Trophoblast cell (in vitro differentiated cells and primary cell): Measurements from ENCODE around the gene INHBC.
A peak's percentile ranks its signal among the peaks of the same experiment; 100 is the strongest.

Source experiments
- DNase-seq, 2 donors: peaks; one replicate each; pipeline ENCODE4 v3.0.0-alpha.2; 2016
- H2AFZ ChIP-seq: 2 replicates; pipeline ENCODE4 v1.6.1; 2013; ENCODE audit warnings: low read length, moderate library complexity, mild to moderate bottlenecking; ENCODE audit not compliant: insufficient read depth, poor library complexity
- H2AK5ac ChIP-seq: 2 replicates; pipeline ENCODE4 v1.6.1; 2013; ENCODE audit warnings: mild to moderate bottlenecking, low read length
- H2BK120ac ChIP-seq: 2 replicates; pipeline ENCODE4 v1.6.1; 2013; ENCODE audit warnings: low read length, mild to moderate bottlenecking, moderate library complexity; ENCODE audit not compliant: insufficient read depth, poor library complexity
- H2BK12ac ChIP-seq: 2 replicates; pipeline ENCODE4 v1.6.1; 2013; ENCODE audit warnings: mild to moderate bottlenecking, low read length, moderate library complexity
- H2BK5ac ChIP-seq: 2 replicates; pipeline ENCODE4 v1.6.1; 2013; ENCODE audit warnings: low read length, low read depth, moderate library complexity, mild to moderate bottlenecking; ENCODE audit not compliant: poor library complexity
- H3K14ac ChIP-seq: 2 replicates; pipeline ENCODE4 v1.6.1; 2013; ENCODE audit warnings: mild to moderate bottlenecking, low read length
- H3K18ac ChIP-seq: 2 replicates; pipeline ENCODE4 v1.6.1; 2013; ENCODE audit warnings: mild to moderate bottlenecking, low read length
- H3K23ac ChIP-seq: 2 replicates; pipeline ENCODE4 v1.6.1; 2013; ENCODE audit warnings: low read length
- H3K27ac ChIP-seq: 2 replicates; pipeline ENCODE4 v1.5.1; 2013; ENCODE audit warnings: low read depth, mild to moderate bottlenecking, inconsistent platforms, low read length, moderate library complexity
- H3K27me3 ChIP-seq: 2 replicates; pipeline ENCODE4 v1.6.1; 2013; ENCODE audit warnings: inconsistent platforms, mild to moderate bottlenecking, low read length, moderate library complexity; ENCODE audit not compliant: insufficient read depth
- H3K36me3 ChIP-seq, 2 experiments: 1 replicate in 1 of 2; 2 replicates in 1 of 2; pipeline ENCODE4 v1.6.1; 2013; ENCODE audit warnings: low read length in 2 of 2, mild to moderate bottlenecking in 2 of 2, moderate library complexity in 1 of 2; ENCODE audit not compliant: insufficient read depth in 2 of 2, control insufficient read depth in 1 of 2
- H3K4ac ChIP-seq: 2 replicates; pipeline ENCODE4 v1.6.1; 2013; ENCODE audit warnings: low read depth, mild to moderate bottlenecking, low read length, moderate library complexity
- H3K4me1 ChIP-seq, 2 experiments: 1 replicate in 1 of 2; 2 replicates in 1 of 2; pipeline ENCODE4 v1.6.1; 2013; ENCODE audit warnings: low read length in 2 of 2, mild to moderate bottlenecking in 2 of 2, moderate library complexity in 1 of 2; ENCODE audit not compliant: insufficient read depth in 2 of 2, control insufficient read depth in 1 of 2
- H3K4me2 ChIP-seq: 2 replicates; pipeline ENCODE4 v1.6.1; 2013; ENCODE audit warnings: inconsistent platforms, mild to moderate bottlenecking, low read length, moderate library complexity
- H3K4me3 ChIP-seq: 2 replicates; pipeline ENCODE4 v1.5.1; 2013; ENCODE audit warnings: mild to moderate bottlenecking, low read depth, low read length, inconsistent platforms
- H3K79me1 ChIP-seq: one replicate; pipeline ENCODE4 v1.6.1; 2013; ENCODE audit warnings: low read length
- H3K79me2 ChIP-seq: 2 replicates; pipeline ENCODE4 v1.6.1; 2013; ENCODE audit warnings: low read length, mild to moderate bottlenecking; ENCODE audit not compliant: control insufficient read depth, insufficient read depth, poor library complexity
- H3K9ac ChIP-seq: 2 replicates; pipeline ENCODE4 v1.6.1; 2013; ENCODE audit warnings: mild to moderate bottlenecking, low read length
- H3K9me3 ChIP-seq: 2 replicates; pipeline ENCODE4 v1.6.1; 2013; ENCODE audit warnings: low read depth, mild to moderate bottlenecking, control low read depth, inconsistent platforms, low read length; ENCODE audit not compliant: insufficient read depth
- H4K12ac ChIP-seq: 2 replicates; pipeline ENCODE4 v1.6.1; 2013; ENCODE audit warnings: low read depth, mild to moderate bottlenecking, low read length, moderate library complexity
- H4K8ac ChIP-seq: 2 replicates; pipeline ENCODE4 v1.6.1; 2013; ENCODE audit warnings: low read depth, mild to moderate bottlenecking, low read length, moderate library complexity
- H4K91ac ChIP-seq: one replicate; pipeline ENCODE4 v1.6.1; 2013; ENCODE audit warnings: low read depth, mild to moderate bottlenecking, low read length, moderate library complexity
- WGBS: extraction: QIAGEN DNeasy Blood & Tissue Kit; methylation state at CpG from one replicate; pipeline ENCODE4 v1.1.7; 2013; ENCODE audit warnings: missing lambda C conversion rate; ENCODE audit not compliant: insufficient read length, insufficient coverage; ENCODE audit errors: extremely low coverage; 5-methylcytosine and 5-hydroxymethylcytosine counted together

The INHBC gene

DNA sequence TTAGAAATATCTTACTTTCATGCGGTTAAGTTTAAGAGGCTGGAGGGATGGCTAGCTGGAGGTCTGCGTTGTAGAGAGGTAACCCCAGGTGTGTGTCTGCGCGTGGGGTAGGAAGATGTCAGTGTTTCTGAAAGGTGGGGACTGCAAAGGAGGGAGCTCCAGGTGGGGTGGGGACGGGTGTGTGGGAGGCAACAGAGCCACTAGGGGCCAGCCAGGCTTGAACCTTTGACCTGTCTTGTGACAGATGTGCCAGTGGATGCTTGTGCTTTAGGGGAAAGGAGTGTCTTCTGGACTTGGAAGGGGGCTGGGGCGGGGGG lies 25.8 kb downstream of the INHBC start:
- no peak overlapping the region for H2AK5ac ChIP-seq
- peaks cover 8% of the 10 kb centered on the region for H3K79me1 ChIP-seq
- no CpG with 5 or more reads among the region's 6 CpGs for WGBS
- H2BK12ac ChIP-seq = no peak overlapping the region
- H3K18ac ChIP-seq = no peak overlapping the region
- H3K36me3 ChIP-seq = no peaks in the 10 kb centered on the region
- no peak overlapping the region for H3K23ac ChIP-seq
- H3K27ac ChIP-seq = no peak overlapping the region
- no peaks in the 10 kb centered on the region for H3K9me3 ChIP-seq
- no peak overlapping the region for H3K14ac ChIP-seq
- no peak overlapping the region for H4K91ac ChIP-seq
- peaks cover 6 to 8% of the 10 kb centered on the region in 2 experiments for H3K4me1 ChIP-seq
- peak overlapping the region; percentile 81 for H3K4me2 ChIP-seq
- no peak for DNase-seq
- no peak overlapping the region for H2BK120ac ChIP-seq
- no peaks in the 10 kb centered on the region for H3K27me3 ChIP-seq
- no peak overlapping the region for H4K12ac ChIP-seq
- H3K79me2 ChIP-seq = no peaks in the 10 kb centered on the region
- no peak overlapping the region for H4K8ac ChIP-seq
- H3K4ac ChIP-seq = no peak overlapping the region
- no peak overlapping the region for H3K4me3 ChIP-seq
- no peak overlapping the region for H3K9ac ChIP-seq
- no peak overlapping the region for H2BK5ac ChIP-seq
- no peak overlapping the region for H2AFZ ChIP-seq

DNA sequence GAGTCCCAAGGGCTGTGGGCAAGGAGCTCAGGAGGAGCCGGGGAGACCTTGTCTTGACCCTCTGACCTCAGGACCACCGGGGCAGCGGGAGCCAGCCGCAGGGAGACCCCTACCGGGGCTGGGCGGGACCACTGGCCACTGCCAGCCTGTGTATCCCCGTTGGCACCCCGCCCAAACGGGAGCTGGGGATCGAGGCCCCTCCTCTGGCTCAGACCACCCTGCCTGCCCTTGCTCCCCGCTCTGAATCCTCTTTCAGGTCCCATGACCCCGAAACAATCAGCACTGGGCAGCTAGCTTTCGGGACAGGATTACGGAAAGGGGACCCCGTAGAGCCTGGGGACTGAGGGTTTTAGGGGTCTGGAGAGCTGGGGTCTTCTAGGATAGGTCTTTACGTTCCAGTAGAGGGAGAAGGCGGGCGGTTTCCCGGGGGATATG lies 26.3 kb downstream of the INHBC start:
- Histone ChIP-seq H3K27me3 (no peaks in the 10 kb centered on the region), H4K8ac (no peak overlapping the region), H3K4me2 (peak overlapping the region; percentile 81), H2BK120ac (no peak overlapping the region), H4K91ac (no peak overlapping the region), H3K36me3 (no peaks in the 10 kb centered on the region), H3K79me2 (no peaks in the 10 kb centered on the region), H3K4me3 (peak overlapping the region; percentile 60), H3K9me3 (no peaks in the 10 kb centered on the region), H3K4me1 (peaks cover 6 to 8% of the 10 kb centered on the region in 2 experiments), H4K12ac (no peak overlapping the region), H2BK5ac (no peak overlapping the region), H3K79me1 (peaks cover 8% of the 10 kb centered on the region), H2AFZ (no peak overlapping the region), H2BK12ac (no peak overlapping the region), H3K9ac (peak overlapping the region; percentile 15), H3K18ac (no peak overlapping the region), H2AK5ac (no peak overlapping the region), H3K27ac (no peak overlapping the region), H3K4ac (no peak overlapping the region), H3K14ac (no peak overlapping the region), H3K23ac (no peak overlapping the region)
- no peak for DNase-seq
- no CpG with 5 or more reads among the region's 19 CpGs for WGBS

DNA sequence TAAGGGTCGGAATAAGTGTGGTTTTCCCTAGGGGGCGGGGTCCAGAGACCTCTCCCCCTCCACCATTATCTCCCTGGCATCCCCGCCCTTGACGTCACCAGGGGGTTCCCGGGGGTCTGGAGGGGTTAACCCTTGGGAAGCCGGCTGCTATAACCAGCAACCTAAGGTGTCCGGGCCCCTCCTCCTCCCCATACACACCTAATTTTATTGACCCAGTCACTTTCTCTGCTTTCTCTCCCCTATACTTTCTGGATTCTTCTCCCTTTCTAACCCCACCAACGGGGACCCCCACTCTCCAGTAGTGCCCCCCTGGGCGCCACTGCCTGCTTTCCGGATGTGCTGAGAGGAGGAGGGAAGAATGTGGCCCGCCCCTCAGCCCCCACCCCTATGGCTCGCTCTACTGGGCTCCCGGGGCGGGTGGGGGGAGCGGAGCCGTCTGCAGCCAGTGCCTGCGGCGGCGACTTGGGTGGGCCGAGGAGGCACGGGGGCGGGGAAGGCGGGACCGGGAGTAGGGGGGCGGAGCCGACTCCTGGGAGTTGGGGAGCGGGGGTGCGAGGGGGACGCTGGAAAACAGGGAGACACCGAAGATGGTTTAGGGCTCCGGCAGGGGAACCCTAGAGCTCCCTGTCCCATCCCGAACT lies 26.8 kb downstream of the INHBC start:
- peak overlapping the region; percentile 56 for H4K8ac ChIP-seq
- peaks cover 6 to 8% of the 10 kb centered on the region in 2 experiments for H3K4me1 ChIP-seq
- H3K27me3 ChIP-seq = no peaks in the 10 kb centered on the region
- no peaks in the 10 kb centered on the region for H3K9me3 ChIP-seq
- H3K4me2 ChIP-seq = peak overlapping the region; percentile 81
- H3K18ac ChIP-seq = no peak overlapping the region
- no peak overlapping the region for H4K12ac ChIP-seq
- H3K14ac ChIP-seq = no peak overlapping the region
- no peak overlapping the region for H3K27ac ChIP-seq
- no peak overlapping the region for H3K9ac ChIP-seq
- H3K79me1 ChIP-seq = peaks cover 8% of the 10 kb centered on the region
- H2BK5ac ChIP-seq = no peak overlapping the region
- peak overlapping the region; percentile 64 for H3K4me3 ChIP-seq
- no peak overlapping the region for H3K23ac ChIP-seq
- H3K79me2 ChIP-seq = no peaks in the 10 kb centered on the region
- WGBS = no CpG with 5 or more reads among the region's 32 CpGs
- H3K4ac ChIP-seq = no peak overlapping the region
- no peak overlapping the region for H2AK5ac ChIP-seq
- peak overlapping the region; percentile 57 for H4K91ac ChIP-seq
- DNase-seq = peak; percentile 38
- no peaks in the 10 kb centered on the region for H3K36me3 ChIP-seq
- H2BK120ac ChIP-seq = peak overlapping the region; percentile 66
- peak overlapping the region; percentile 57 for H2AFZ ChIP-seq
- H2BK12ac ChIP-seq = no peak overlapping the region

DNA sequence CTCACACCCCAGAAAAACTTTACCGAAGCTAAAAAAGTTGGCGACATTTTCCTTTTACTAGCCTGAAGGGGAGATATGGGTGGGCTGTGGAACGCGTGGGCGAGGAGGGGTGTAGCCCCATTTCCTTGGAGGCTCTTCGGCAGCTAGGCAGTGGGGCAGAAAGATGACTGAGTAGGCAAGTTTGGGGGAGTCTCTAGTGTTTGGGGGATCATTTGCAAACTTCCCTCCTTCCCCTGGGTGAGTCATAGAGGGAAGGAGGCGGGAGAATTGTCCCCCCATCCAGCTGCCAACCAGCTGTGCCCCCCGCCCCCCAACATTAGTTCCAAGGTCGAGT lies 27.3 kb downstream of the INHBC start:
- H2BK5ac ChIP-seq = peak overlapping the region; percentile 19
- H3K36me3 ChIP-seq = no peaks in the 10 kb centered on the region
- no CpG with 5 or more reads among the region's 9 CpGs for WGBS
- peak overlapping the region; percentile 2 for H3K9ac ChIP-seq
- H4K8ac ChIP-seq = peak overlapping the region; percentile 56
- peak overlapping the region; percentile 81 for H3K4me2 ChIP-seq
- no peak overlapping the region for H4K12ac ChIP-seq
- peak overlapping the region; percentile 66 for H2BK120ac ChIP-seq
- no peak overlapping the region for H3K23ac ChIP-seq
- peak overlapping the region; percentile 57 for H2AFZ ChIP-seq
- H2BK12ac ChIP-seq = peak overlapping the region; percentile 38
- H3K4me1 ChIP-seq = peaks cover 6 to 8% of the 10 kb centered on the region in 2 experiments
- H3K9me3 ChIP-seq = no peaks in the 10 kb centered on the region
- DNase-seq = no peak
- H3K79me2 ChIP-seq = no peaks in the 10 kb centered on the region
- no peak overlapping the region for H3K18ac ChIP-seq
- peak overlapping the region; percentile 57 for H4K91ac ChIP-seq
- peak overlapping the region; percentile 65 for H3K14ac ChIP-seq
- no peak overlapping the region for H3K27ac ChIP-seq
- H3K4me3 ChIP-seq = peak overlapping the region; percentile 64
- H2AK5ac ChIP-seq = no peak overlapping the region
- H3K79me1 ChIP-seq = peaks cover 8% of the 10 kb centered on the region
- no peaks in the 10 kb centered on the region for H3K27me3 ChIP-seq
- H3K4ac ChIP-seq = peak overlapping the region; percentile 41
